T-helper 1 cell (primary cell): Measurements from ENCODE around the gene HSDL1.

Experiments used
- DNase-seq, 5 donors: peaks; one replicate each; pipeline ENCODE4 v3.0.0-alpha.2; 2012 to 2020
- total RNA-seq, 4 donors: gene quantifications; one replicate each; lab custom pipeline; 2026; lab: John Stamatoyannopoulos, UW

HSDL1 gene
- 9.9 to 21.7 (median 15.7) reads per million in 4 donors for total RNA-seq

DNA sequence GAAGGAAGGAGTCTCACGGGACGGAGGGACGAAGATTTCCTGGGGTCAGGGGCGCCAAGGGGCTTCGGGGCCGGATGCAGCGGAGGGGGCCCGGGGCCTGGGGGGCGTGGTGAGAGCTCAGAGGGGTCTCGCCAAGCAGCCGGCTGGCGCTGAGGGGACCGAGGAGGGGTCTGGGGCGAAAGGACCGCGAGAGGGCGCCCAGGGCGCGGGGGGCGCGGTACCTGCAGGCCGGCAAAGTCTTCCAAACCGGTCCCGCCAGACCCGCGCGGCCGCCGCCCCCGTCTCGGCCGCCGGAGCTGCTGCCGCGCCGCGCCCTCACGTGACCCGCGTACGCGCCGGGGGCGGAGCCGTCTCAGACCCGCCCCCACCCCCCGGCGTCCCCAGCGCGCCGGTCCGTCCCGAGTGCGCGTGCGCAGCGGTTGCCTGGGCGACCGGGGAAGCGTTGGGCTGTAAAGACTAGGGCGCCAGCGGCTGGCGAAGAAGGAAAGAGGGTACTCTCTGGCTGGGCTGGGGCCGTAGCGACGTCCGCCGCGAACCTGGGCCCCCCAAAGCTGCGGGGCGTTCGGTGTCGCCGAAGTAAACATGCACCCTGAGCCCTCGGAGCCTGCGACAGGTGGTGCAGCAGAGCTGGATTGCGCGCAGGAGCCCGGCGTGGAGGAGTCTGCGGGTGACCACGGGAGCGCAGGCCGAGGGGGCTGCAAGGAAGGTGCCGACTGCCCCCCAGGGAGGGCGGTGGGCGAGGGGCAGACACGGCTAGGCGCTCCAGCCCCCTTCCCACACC is at the start of gene HSDL1, which contains the start of gene DNAAF1:
HSDL1 (minus strand) TSS at position 319 of the 781 bp plus-strand sequence. CDS start 13,856 bp downstream, outside the sequence.
DNAAF1 (plus strand) TSS at position 450 of the 781 bp plus-strand sequence; CDS start at position 583, 133 bp downstream.
- peak; percentile 85 to 96 (median 91) for DNase-seq

DNA sequence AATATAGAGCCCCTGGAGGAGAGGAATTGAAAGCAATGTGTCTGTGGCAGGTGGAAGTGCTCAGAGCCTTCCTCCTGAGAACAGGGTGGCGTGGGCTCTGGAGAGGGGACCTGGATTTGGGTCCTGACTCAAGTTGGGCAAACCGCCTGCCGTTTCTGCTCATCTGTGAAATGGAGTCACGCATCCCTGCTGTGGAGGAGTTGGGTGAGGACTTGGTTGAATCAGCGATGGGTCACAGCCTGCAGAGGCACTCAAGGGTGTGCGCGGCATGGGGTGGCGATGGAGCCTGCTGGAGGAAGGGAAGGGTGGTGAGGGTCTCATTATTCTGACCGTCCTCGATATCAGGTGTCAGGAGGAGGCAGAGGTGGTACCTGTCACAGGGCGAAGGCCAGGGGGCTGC is 49.0 kb upstream of the HSDL1 start:
- no peak for DNase-seq

DNA sequence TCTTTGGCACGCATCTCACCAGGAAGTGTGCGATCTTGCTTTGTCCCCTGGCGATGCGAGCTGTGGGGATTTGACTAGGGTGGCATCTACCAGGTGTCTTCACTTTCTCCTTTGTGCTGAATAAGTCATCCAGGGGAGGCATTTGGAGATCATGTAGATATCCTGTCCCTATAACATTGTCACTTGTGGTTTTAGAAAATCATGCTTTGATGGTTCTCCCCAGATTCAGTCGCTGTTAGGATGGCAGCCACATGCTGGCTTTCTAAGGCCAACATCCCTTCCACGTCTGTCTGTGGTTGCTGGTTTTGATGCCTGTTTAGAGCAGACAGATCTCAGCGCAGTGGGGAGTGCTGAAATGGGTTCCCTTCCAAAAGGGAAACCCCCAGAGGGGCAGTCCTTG is 48.5 kb upstream of the HSDL1 start:
- no peak for DNase-seq

GRCh38 chr16:84191466-84191865 is 46.5 kb upstream of the HSDL1 start:
- no peak for DNase-seq

- DNase-seq: no peak
Measured at GRCh38 chr16:84190731-84191388, 45.9 kb upstream of the HSDL1 start, which contains the start of gene ADAD2. ADAD2 (plus strand) TSS chr16:84191157; CDS start chr16:84191231, 74 bp downstream.

GRCh38 chr16:84186685-84187437 is 41.9 kb upstream of the HSDL1 start, which contains the start of gene TAF1C:
TAF1C (minus strand) TSS chr16:84187057; CDS start chr16:84184988, 2,069 bp downstream.
- peak; percentile 77 to 96 (median 84) for DNase-seq

- DNase-seq: no peak
Measured at GRCh38 chr16:84184775-84185174, 39.8 kb upstream of the HSDL1 start.

- DNase-seq: no peak
Measured at GRCh38 chr16:84183911-84184591, 39.1 kb upstream of the HSDL1 start.

GRCh38 chr16:84183572-84183875 is 38.5 kb upstream of the HSDL1 start:
- no peak for DNase-seq

DNA sequence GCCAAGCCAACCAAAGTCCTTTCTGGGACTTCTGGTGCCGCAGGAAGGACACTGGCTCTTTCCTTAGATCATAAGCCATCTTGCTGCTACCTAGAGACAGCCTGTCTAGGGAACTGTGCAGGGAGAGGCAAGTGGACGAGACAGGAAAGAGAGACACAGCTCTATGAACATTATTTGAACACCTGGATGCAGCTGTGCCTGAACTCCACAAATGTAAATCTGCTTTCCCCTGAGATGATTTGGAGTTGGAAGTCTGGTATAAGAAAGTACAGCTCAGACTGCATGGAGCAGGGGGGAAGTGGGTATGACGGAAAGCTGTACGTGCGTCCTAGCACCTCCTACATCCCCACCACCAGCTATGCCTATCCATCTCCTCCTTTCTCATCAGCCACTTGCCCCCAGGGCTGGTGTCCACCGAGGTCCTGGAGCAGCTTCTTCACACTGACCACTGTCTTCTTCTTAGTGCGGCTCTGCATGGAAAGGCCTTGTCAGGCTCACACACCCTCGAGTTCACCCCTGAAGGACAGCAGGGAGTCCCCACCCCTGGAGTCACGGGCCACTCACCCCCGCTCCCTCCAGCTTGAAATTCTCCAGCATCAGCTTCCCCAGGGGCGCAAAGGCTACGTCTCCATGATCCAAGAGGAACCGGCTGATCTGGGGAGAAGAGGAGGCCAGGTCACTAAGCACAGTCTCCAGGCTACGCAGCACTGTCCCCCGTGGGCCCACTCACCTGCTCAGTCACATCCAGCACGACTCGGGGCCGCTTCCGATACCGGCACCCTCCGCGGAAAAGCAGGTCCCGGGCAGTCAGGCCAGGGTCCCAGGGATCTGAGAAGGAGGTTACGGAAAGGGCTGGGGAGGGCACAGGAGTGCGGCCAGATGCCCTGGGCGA is 37.9 kb upstream of the HSDL1 start:
- no peak for DNase-seq

DNA sequence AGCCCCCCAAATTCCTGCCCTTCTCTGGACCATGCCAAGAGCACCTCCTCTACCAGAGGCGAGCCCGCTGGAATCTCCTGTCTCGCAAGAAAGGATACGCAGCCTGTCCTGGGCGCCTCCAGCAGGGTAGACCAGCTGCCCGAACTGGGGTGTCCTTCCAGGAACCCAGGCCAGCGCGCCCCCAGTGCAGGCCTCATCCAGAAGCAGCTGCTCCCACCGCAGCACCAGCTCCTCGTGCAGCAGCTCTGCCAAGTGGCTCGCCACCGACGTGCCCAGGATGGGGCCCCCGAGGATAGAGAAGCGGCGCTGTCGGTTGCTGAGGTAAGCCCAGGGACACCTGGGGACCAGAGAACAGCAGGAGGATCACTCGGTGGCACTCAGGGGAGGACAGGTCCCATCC is 37.1 kb upstream of the HSDL1 start:
- no peak for DNase-seq

- DNase-seq: no peak
Measured at GRCh38 chr16:84181144-84181915, 36.4 kb upstream of the HSDL1 start.

- no peak for DNase-seq
Measured at GRCh38 chr16:84180519-84181140, 35.7 kb upstream of the HSDL1 start.

DNA sequence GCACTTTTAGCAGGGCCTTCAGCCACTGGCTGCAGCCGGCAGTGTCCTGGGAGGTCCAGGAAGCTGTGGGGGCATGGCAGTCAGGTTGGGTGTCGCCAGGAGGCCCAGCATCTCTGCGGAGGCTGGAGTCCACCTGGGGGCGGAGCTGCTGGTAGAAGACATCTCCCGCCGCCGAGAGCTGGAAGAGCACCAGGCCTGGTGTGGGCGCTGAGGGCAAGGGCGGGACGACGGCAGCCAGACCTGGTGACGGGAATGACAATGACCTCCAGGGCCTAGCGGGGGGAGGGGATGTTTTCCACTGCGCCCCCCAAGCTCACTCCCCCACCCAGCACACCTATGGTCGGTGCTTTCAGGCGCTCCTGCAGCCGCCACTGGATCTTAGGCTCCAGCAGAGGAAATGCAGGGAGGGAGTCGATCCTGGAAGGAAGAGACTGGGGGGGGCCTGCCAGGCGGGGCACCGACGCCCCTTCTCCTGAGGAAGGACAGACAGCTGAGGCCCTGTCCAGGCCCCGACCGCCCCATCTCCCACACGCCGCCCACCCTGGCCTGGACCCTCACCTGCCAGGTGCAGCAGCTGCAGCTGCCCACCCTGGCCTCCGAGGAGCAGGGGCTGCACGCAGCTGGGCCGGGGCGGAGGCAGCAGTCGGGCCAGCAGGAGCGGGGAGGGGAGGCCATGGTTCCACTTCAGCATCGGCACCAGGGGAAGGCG is 34.8 kb upstream of the HSDL1 start:
- no peak for DNase-seq

DNA sequence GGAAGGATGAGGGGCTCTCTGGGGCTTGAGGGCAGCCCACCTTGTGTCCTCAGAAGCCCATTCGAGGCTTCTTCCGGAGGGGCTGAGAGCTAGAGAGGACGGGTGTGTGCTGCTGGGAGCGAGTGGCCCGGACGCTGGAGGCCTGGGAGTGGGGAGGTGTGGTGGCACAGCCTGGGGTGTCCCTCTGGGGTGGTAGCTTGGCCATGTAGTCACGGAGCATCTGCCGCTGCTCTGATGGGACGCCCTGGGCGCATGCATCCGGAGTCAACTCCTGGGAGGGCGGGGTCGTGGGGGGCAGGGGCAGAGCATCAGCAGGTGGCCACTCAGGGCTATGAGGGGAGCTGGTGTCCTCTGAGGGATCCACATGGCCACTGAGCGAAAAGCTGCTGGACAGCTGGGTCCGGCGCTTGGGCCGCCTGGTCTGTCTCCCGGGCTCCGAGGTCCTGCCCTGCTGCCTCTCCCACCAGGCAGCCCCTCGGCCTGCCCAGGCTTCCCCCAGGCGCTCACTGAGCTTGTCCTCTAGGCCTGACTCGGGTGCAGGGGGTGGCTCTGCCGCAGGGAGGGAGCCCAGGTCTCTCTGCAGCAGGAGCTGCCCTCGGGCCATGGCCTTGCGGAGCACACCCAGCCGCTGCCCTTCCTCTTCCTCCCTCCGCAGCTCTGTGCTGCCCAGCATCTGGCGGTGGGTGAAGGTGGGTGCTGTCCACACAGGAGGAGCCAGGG is 34.1 kb upstream of the HSDL1 start:
- DNase-seq: no peak

GRCh38 chr16:84178146-84178765 is 33.3 kb upstream of the HSDL1 start:
- no peak for DNase-seq

GRCh38 chr16:84177741-84178073 is 32.7 kb upstream of the HSDL1 start:
- no peak for DNase-seq
